ENCODE data around the gene TNFRSF21.

DNA sequence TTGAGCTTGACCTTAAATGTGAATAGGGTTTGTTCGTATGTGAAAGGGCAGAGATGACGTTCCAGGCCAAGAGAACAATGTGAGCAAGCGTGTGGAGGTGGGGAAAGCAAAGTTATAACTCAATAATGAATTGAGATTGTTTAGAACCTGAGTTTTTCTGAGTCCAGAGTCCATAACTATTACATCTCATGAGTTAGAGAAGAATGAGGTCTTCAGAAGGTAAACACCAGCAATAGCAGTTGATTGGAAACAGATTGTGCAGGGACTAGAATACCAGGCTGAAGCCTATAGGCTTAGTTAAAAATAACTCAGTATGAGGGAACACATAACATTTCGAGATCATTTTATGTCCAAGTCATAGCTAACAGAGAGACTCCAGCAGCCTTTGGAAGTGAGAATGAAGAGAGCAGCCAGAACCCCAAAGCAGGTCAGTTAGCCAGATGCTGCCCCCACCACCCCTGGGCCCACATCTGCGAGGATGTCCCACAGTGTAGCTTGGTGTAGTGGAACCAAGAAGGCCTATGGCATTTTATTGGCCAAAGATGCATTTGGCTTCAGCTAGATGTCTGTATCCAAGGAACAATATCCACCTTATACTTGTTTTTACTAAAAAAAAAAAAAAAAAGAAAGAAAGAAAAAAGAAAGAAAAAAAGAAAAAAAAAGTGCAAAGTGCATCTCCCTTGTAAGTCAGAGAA lies 121.7 kb downstream of the TNFRSF21 start:
- TF ChIP-seq, protein P1, sequence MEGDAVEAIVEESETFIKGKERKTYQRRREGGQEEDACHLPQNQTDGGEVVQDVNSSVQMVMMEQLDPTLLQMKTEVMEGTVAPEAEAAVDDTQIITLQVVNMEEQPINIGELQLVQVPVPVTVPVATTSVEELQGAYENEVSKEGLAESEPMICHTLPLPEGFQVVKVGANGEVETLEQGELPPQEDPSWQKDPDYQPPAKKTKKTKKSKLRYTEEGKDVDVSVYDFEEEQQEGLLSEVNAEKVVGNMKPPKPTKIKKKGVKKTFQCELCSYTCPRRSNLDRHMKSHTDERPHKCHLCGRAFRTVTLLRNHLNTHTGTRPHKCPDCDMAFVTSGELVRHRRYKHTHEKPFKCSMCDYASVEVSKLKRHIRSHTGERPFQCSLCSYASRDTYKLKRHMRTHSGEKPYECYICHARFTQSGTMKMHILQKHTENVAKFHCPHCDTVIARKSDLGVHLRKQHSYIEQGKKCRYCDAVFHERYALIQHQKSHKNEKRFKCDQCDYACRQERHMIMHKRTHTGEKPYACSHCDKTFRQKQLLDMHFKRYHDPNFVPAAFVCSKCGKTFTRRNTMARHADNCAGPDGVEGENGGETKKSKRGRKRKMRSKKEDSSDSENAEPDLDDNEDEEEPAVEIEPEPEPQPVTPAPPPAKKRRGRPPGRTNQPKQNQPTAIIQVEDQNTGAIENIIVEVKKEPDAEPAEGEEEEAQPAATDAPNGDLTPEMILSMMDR (optimal IDR thresholded peaks at IDR 0.05 in 1 of 3, IDR thresholded peaks at IDR 0.05 in 1 of 3, conservative IDR thresholded peaks at IDR 0.05 in 1 of 3; ENCODE audit: extremely low read depth in 1 of 3, insufficient read depth in 2 of 3, low read length in 3 of 3): no peak
- TF ChIP-seq EZH2 (IDR thresholded peaks at IDR 0.05; ENCODE audit: low read length): no peak
